UCSD-AML1 (cell line): Measurements from ENCODE around the gene AKNAD1.
"Not testable (repeated sequence)": the region's sequence is repeated elsewhere in the genome, so short reads cannot be mapped to it uniquely, and the experiment has no call there.

ENCODE experiments used
- DNase-seq: peaks from one replicate; lab custom pipeline; 2025; ENCODE audit not compliant: unreplicated experiment; lab: John Stamatoyannopoulos, UW

The AKNAD1 gene

GRCh38 chr1:108791790-108792189 lies 65.1 kb downstream of the AKNAD1 start:
- DNase-seq = no peak

- DNase-seq = no peak
Measured at GRCh38 chr1:108785880-108786279, 71.0 kb downstream of the AKNAD1 start.

GRCh38 chr1:108785264-108785663 lies 71.6 kb downstream of the AKNAD1 start:
- no peak for DNase-seq

GRCh38 chr1:108781575-108781944 lies 75.3 kb downstream of the AKNAD1 start:
- not testable (repeated sequence) for DNase-seq

GRCh38 chr1:108780937-108781574 lies 75.8 kb downstream of the AKNAD1 start:
- no peak for DNase-seq

- no peak for DNase-seq
Measured at GRCh38 chr1:108779455-108779854, 77.4 kb downstream of the AKNAD1 start.

- no peak for DNase-seq
Measured at GRCh38 chr1:108777839-108778238, 79.1 kb downstream of the AKNAD1 start.

- no peak for DNase-seq
Measured at GRCh38 chr1:108767708-108768107, 89.2 kb downstream of the AKNAD1 start.

- no peak for DNase-seq
Measured at GRCh38 chr1:108767115-108767514, 89.8 kb downstream of the AKNAD1 start.
